Femur (tissue), 1 donor: ENCODE measurements around the gene H2AZ1.
"Not testable (repeated sequence)": the region's sequence is repeated elsewhere in the genome, so short reads cannot be mapped to it uniquely, and the experiment has no call there.

Source experiments
- DNase-seq: peaks from one replicate; pipeline ENCODE4 v3.0.0-alpha.2; 2017

H2AZ1 gene

DNA sequence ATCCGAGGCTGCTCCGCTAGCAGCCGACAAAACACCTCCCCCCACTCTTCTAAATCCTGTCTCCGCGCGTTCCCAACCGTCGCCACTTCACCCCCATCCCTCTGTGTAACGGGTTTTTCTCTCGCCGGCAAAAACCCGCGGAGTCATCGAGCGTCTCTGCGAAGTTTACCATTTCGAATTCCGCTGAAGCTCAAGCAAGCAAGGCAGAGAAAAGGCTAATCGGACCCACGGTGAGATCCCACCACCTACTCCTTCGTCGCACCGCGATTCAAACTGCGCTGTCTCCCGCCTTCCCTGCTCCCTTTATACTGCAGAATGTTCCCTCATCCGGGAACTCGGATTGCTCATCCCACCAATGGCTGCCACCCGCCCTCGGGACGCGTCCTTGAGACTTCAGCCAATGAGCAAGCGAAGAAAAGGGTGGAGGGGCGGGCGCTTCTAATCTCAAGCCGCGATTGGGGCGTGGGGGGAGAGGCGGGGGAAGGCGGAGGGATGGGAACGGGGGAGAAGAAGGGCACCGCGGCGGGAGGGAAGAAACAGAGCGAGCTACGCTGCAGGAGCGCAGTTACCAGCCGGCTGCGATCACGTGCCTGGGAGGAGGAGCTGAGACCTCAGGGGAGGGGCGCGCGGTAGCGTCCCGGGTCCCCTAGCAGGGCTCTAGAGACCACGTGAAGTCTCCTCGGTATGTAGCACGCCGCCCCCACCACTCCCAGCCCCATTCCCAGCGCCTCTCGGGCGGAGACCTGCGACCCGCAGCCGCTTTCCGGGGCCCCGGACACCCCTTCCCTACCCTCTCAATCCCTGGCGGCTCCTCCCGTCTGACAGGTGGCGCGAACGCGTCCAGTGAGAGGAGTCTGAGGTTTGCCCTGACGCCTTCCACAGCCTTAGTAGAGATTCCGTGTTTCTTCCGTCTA lies at the start of gene H2AZ1:
Gene H2AZ1, minus strand, starts transcription at position 277 of the 914 bp plus-strand sequence. Its CDS starts 105 bp downstream, at position 172.
- peak; percentile 99 for DNase-seq

DNA sequence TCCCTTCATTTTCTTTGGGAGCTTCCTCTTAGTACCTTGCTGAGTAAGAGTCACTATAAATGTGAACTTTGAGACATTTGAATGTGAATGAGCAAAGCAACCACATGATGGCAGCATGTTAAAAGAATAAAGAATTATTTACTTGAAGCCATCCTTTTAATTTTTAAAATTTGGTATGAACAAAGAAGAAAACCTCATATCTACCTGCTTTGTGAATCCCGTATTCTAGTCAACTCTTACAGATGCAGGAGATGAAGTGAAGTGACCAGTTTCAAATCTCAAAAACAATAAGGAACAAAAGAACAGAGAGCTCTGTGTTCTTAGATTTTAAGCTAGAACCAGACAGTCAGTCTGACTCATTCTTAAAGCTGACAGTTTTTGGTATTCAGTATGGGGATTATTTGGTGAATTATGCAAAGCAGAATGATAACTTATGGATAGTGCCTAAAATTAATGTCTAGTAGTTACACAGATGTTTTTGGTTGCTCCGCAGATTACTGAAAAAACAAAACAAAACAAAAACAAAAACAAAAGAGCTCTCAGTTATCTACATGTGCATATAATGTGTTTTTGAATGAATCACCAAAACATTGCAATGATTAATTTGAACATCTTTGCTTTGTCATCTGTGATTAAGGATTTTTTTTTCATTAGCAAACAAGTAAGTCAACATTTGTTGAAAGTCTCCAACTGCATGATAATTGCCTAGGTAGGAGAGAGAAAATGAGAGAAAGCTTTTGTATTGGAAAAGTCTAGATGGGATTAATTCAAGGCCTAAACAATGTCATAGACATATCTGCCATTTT lies 48.2 kb upstream of the H2AZ1 start:
- DNase-seq: no peak

DNA sequence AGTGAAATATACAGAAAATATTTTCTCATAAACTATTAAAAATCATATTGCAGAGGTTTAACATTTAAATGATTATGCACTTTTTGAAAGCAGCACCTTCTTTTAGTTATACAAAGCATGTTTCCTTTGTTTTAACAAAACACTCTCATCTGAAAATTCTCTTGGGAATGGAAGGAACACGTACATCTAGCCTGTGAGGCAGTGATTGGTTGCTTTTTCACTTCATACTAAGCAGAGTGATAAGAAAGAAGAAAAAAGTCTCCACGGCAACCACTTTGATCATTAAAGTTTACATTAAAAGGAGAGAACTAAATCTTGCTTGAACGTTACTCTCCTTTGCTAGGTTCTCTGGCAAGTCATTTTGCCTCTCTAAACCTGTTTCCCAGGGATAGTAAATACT lies 41.7 kb upstream of the H2AZ1 start:
- no peak for DNase-seq

DNA sequence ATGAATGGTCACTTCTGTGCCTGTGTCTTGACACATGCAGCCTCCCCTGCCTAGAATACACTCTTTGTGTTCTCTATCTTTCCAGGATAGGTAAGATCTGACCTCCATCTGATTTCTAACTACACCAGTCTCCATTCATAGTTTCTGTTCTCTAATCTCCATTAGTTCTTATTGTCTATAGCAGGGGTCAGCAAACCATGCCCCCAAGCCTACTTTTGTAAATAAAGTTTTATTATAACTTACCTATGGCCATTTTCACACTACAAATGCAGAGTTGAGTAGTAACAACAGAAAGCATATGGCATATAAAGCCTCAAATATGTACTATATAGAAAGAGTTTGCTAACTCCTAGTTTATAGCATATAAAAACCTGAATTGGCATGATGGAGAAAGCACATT lies 37.6 kb upstream of the H2AZ1 start:
- DNase-seq: no peak

DNA sequence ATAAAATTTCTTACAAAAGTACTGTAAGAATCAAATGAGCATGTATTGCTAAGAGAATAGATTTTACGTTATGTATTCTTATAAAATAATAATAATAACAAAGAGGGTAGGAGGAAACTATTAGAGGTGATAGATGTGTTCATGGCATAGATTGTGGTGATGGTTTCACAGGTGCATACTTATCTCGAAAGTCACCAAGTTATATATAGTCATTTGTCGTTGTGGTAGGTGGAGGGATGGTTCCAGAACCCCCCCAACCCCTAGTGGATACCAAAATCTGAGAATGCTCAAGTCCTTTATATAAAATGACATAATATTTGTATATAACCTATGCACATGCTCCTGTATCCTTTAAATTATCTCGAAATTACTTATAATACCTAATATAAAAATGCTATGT lies 36.7 kb upstream of the H2AZ1 start:
- no peak for DNase-seq

DNA sequence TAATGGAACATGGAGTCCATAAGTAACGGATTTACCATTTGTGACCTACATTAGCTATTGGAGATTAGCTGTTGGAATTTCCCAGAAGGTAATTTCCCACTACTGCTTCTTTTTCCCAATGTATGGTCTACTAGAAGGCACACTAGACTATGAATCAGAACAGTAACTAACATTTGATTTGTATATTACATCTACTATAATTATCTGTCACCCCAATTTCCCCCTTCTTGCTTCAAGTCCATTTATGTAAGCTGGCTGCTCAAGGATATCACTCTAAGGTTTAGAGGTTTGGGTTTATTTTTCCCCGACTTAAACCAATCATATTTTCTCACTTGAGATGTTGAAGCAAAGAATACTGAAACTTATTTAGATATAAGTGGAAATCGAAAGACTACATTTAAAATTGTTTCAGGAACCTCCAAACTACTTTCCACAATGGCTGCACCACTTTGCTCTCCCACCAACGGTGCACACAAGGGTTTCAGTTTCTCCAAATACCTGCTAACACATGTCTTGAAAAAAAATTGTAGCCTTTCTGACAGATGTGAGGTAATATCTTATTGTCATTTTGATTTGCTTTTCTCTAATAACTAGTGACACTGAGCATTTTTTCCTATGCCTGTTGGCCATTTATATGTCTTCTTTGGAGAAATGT lies 33.3 kb upstream of the H2AZ1 start:
- no peak for DNase-seq

DNA sequence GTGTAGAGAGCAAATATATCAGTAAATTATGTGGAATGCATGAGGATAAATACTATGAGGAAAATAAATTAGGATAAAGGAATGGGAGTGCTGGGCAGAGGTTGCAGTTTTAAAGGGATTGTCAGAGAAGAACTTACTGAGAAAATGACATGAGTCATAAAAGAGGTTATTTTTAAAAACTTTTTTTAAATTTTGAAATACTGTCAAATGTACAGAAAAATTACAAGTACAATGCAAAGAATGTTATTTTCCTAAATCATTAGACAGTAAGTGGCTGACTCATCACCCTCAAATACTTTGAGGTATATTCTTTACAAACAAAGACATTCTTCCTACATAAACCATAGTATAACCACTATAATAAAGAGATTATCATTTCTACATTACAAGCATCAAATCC lies 29.8 kb upstream of the H2AZ1 start:
- DNase-seq: no peak

DNA sequence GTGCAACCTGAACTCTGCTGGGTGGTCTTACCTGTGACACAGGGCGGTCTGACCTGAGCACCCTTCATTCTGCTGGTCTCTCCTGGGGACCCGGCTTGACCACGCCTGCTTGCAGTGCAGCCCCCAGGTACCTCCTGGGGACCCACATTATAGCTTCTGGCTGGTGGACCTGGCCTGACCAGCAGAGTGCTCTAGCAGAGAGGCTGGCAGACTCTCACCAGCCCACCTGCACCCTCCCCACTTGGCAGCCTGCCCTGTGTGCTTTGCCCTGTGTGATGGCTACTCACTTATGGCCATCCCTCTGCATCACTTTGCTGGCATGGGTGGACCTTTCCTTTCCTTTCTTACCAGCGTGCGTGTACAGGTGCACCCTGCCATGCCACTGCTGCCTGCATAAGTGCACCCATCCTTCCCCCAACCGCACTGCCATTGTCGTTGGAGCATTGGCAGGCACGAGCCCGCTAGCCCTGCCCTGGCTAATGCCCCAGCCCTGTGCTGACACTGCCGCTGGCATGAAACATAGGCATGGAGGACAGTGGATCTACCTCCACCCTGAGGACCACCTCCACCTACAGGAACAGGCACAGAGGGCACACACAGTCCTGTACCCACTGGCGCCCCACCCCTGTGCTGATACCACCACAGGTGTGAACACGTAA lies 21.5 kb upstream of the H2AZ1 start:
- no peak for DNase-seq

DNA sequence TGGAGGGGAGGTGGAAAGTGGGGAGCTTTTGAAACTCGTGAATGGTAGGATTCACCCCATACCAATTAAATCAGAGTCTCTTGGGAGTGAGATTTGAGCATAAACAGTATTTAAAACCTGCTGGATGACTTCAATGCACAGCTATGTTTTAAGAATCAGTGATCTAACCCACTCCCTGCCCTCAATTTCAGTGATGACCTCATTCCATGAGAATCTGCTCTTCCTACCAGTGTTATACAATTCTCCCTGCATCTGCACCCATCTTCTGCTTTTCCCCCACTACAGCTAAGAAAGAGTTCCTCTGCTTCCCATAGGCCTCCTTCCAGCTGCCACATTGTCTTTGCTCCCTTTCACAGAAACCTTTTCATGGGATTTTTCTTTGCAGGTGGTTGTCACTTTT lies 18.3 kb upstream of the H2AZ1 start:
- DNase-seq: no peak

DNA sequence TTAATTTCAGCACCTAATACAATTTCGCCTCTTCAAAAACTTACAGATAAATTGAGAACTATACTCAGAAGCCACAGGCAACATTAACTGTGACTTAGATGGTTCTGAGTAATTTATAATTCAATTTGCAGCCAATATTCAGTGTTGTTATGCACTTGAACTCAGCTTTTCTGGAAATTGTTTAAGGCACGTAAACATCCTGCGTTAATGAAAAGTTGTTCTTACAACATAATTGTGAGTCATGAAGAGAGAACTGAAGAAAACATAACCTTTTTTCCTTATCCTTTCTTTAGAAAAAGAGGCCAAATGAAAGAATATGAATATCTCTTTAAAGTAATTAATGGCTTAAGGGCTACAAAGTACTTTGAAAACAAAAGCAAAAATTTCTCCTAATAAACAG lies 16.6 kb upstream of the H2AZ1 start:
- DNase-seq: no peak

DNA sequence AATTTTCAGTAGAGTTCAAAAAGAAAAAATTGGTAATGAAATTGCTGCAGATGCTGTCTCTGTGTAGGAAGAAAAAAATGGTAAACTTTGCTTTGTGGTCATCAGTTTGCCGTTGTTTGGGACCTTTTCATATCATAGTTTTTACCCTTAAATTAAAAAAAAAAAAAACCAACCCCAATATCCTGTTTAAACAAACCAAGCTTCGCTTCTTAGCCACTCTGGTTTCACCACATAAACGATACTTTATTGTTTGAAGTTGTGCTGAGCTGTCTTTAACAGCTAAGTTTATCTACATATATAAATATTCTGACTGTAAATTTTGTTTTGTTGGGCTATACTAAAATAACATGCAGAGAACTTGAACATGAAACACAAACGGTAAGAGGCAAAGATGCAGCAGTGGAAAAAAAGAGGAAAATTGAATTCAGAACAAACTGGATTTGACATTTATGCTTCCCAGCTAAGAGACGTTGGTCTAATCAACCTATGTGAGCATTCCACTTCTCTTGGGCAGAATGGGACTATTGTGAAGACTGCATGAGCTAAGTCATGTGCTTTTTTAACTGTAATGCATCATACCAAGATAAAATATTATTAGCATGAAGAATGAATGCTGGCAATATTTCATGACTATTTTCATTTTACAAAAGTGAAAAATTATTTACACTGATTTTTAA lies 15.7 kb upstream of the H2AZ1 start:
- DNase-seq: no peak

DNA sequence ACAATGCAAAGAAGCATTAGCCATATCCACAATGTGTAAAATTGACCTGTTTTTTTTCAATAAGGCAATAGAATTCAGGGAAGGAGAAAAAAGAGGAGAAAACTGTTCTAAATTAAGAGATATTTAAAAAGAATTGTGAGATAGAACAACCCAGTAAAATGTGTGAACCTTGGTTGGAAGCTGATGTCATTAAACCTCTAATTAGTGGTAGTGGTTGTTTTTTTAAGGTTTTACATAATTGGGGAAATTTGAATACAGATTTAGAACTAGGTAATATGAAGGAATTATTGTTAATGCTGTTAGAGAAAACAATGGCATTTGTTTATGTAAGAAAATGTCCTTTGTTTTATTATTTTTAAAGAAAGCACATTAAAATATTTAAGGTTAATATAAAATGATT lies 15.1 kb upstream of the H2AZ1 start:
- no peak for DNase-seq

DNA sequence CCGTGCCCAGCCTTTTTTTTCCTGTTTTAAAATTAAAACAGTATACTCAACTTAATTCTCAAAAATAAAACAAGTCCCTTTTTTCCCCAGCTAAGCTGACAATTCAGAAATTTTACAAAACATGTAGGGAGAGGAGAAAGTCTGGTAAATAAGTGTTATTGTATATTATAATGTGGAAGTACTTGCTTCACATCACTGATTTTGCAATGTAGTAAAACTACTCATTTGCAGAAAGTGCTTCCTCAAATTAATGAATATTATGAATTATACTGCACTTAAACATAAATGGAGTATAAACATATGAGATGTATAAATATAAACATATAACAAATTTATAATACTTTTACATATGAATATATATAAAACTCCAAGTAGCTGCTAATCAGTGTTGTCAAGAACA lies 11.6 kb upstream of the H2AZ1 start:
- DNase-seq: no peak

DNA sequence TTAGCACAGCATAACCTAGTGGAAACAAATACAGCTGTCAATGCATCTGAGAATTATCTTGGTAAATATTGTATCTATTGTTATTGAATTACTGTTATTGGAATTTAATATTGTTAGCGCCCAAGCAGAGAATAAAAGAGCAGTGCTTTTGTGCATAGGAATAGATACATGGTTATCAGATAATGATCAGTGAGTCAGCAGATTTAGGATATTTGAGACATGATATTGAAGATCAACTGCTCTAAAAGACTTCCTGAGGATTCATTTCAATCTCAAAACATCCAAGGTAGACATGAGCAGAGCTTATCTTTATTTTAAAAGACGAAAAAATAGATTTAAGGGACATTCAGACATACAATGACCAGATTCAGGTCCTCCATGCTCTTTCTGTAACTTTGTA lies 10.6 kb upstream of the H2AZ1 start:
- no peak for DNase-seq

DNA sequence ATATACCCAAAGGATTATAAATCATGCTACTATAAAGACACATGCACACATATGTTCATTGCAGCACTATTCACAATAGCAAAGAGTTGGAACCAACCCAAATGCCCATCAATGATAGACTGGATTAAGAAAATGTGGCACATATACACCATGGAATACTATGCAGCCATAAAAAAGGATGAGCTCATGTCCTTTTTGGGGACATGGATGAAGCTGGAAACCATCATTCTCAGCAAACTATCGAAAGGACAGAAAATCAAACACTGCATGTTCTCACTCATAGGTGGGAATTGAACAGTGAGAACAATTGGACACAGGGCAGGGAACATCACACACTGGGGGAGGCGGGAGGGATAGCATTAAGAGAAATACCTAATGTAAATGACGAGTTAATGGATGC lies 8.1 kb upstream of the H2AZ1 start:
- not testable (repeated sequence) for DNase-seq

DNA sequence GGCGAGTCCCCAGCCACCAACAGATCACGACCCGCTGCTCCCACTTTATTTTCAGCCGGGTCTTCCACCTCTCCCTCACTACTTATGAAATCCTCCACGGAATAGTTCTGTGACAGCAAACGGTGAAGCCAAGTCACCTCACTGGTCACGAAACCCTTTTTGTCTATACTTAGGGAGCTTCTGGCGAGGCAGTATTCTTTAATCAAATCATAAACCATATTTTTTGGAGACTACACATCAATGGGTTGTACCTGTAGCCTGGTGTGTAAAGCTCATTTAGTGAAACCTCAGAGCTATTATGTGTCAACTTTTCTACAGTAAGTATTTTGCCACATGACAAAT lies 809 bp upstream of the H2AZ1 start:
- DNase-seq: no peak

DNA sequence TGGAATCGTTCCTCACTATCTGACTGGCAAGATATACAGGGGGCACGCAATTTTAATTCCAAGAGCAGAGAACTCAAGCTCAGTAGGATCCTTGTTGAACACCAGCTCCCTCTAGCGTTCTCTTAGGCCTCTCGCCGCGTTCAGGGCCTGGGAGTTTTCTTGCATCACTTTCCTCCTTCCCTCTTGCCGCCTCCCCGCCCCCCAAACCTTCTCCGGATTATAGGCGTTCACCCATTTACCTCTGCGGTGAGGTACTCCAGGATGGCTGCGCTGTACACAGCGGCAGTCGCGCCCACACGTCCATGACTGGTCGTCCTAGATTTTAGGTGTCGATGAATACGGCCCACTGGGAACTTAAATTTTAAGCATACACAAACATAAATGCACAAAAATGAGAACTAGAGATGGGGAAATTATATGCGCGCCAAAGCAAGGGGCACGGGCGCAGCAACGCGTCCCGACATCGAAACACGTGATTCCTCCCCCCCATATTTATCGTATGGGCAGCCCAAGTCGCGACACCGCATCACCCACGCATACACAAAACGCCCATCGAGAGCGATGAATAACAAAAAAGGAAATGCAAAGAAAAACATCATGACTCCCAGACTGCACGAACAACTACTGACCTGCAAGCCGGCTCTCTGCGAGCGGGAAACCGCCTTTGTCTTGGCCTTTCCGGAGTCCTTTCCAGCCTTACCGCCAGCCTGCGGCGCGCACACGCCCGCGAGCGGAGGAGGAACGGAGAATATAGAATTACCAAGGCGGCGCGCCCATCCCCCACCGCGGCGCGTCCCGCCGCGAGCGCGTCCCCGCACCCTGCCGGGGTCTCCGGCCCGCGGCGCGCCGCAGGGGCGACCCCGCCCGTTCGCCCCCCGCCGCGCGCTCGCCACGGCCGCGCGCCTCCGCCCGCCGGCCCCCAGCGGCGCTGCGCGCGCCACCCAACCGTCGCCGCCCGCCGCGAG lies 759 bp downstream of the H2AZ1 start:
- peak; percentile 94 for DNase-seq

DNA sequence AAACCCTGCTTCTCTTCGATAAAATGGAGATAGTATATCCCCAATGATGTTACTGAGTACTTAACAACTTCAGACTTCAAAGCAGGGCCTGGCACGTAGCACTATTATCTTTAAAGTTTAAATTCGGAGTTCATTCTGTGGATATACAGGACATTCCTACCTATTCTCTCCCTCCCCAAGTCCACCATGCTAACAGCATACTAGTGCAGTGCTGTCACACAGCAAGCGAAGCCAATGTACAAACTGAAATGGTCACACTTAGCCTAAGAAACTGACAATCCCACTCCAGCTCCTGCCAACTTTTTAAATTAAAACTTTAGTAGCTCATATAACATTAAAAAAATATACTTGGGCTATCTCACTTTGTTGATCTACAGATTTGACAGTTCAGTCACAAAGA lies 2.5 kb downstream of the H2AZ1 start:
- DNase-seq: no peak

DNA sequence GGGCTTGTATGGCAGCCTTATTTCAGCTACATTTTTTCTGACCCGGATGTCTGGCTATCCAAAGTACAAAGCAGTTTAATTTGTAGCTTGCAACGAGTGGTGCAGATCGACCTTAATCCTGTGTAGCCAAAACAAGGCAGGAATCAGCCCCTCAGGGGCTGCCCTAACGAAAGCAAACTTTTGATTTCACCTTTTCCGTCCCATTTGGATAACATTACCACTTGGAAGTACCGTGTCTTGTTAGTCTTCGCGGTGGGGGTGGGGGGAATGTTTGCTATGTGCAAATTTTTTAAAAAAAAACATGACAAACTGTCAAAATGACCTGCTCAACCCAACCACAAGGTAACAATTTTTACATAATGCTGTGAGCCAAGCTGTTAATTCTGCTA lies 2.9 kb downstream of the H2AZ1 start:
- DNase-seq: no peak

DNA sequence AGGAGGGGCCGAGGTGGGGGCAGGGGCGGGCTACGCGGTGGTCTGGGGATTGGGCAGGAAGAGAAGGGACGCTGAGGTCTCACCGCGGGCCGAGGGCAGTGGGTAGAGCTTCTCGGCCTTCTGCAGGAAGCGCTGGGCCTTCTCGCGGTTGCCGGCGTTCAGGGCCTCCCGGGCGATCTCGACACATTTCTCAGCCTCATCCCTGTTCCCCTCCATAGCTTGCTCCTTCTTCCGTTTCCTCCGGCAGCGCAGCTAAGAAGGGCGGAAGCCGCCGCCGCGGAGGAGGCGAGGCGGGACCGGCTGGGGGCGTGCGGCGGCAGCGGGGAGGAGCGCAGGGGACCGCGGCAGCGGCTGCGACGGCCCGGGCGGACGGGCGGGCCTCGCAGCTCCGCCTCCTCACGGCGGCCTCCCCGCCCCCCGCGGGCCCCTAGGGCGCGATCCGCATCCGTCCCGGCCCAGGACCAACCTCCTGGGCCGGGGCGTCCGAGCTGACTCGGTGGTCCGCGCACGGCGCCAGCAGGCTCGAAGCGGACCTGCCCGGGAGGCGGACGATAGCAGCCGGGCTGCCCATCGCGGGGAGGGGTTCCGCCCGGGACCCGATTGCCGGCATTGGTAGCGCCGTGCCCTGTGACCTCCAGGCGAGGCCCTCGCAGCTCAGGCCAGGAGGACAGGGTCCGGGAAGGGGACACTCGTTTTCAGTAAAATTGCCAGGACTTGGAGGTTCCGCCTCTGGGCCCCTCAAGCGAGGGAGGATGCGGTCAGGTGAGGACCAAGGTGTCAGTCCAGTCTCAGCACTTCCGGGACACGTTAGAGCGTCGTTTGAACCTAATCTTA lies 3.5 kb downstream of the H2AZ1 start, which contains the start of gene DNAJB14:
Gene DNAJB14, minus strand, starts transcription at position 263 of the 834 bp plus-strand sequence. Its CDS starts 47 bp downstream, at position 216.
- DNase-seq: peak; percentile 85
